Progenitor cell of endocrine pancreas (in vitro differentiated cells): ENCODE results near the gene SUGP2. TPM values are rescaled to one million over a fixed set of nuclear protein-coding genes. Genes with fewer than 3 reads are reported as not detected.

ENCODE experiments used
- DNase-seq: peaks from one replicate; pipeline ENCODE4 v3.0.0; 2021; ENCODE audit warnings: low spot score; ENCODE audit not compliant: unreplicated experiment
- H3K27ac Mint-ChIP-seq: 2 replicates; pipeline ENCODE4 v1.8.0; 2021; ENCODE audit warnings: mild to moderate bottlenecking, moderate library complexity, mixed read lengths
- H3K27me3 Mint-ChIP-seq: 2 replicates; pipeline ENCODE4 v1.8.0; 2021; ENCODE audit warnings: mixed read lengths
- H3K36me3 Mint-ChIP-seq: 2 replicates; pipeline ENCODE4 v1.8.0; 2022; ENCODE audit warnings: mixed read lengths; ENCODE audit not compliant: insufficient read depth
- H3K4me1 Mint-ChIP-seq: 2 replicates; pipeline ENCODE4 v1.8.0; 2021; ENCODE audit warnings: low read depth, mixed read lengths
- H3K4me3 Mint-ChIP-seq: 2 replicates; pipeline ENCODE4 v1.8.0; 2021; ENCODE audit warnings: low read depth, mild to moderate bottlenecking, moderate library complexity, mixed read lengths
- H3K9me3 Mint-ChIP-seq: 2 replicates; pipeline ENCODE4 v1.8.0; 2021; ENCODE audit warnings: low read depth, mixed read lengths
- CTCF ChIP-seq: fragments of 200-600 bp; sonication (generic); IDR thresholded peaks from one replicate; pipeline ENCODE4 v1.5.0; 2021; ENCODE audit warnings: antibody characterized with exemption, mild to moderate bottlenecking; ENCODE audit not compliant: unreplicated experiment
- total RNA-seq: library from RNA; stranded (reverse); gene quantifications from 2 replicates; pipeline ENCODE4 v1.2.1, GENCODE V29; 2021

The SUGP2 gene
- total RNA-seq, 1 donor from 2014 or later: 153 TPM

DNA sequence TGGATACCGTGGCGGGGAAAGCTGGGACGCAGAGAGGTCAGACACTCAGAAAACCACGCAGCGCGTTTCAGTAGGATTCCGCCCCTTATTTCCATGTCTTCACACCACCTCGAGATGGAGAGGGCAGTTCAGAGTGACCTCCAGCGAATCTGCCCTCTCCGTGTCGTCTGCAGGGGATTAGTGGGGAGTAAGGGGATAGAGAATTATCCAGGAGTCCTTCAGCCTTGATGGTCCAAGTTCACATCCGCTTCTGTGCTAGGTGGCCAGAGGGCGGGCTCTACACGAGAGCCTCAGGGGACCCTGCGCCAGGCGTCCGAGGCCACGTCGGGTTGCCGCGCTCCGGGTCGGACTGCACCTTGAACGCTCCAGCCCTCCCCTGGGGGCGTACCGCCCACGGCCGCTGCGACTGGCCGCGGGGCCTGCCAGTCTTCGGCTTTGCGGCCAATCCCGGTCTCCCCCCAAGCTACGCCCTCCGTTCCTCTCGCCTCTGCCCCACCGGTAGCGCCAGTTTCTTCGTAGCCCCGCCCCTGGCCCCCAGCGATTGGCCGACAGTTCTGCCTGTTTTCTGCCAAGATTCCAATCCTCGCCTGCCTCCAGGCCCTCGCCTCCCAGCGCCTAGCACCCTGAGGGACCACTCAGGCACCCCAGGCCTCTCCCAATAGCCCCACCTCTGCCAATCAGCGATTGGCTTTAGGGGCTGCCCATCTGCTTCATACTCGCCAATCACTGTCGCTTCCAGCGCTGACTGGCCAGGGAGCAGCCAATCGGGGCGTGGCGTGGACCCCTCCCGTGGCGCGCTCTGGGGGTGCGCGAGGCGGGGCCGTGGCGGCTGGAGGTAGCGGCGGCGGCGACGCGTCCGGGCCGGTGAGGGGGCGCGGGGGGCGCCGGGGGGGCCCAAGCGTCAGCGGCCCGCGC is 30.1 kb upstream of the SUGP2 start, which contains the start of gene SLC25A42:
SLC25A42 (plus strand) TSS at position 812 of the 915 bp plus-strand sequence. CDS start 32,131 bp downstream, outside the sequence.
- peaks cover 2% of the 10 kb centered on the region for H3K36me3 Mint-ChIP-seq
- peak within 1 kb of the TSS; percentile 74 for H3K4me3 Mint-ChIP-seq
- peak; percentile 99 for DNase-seq
- H3K9me3 Mint-ChIP-seq: no peaks in the 10 kb centered on the region
- peaks cover 10% of the 10 kb centered on the region for H3K27me3 Mint-ChIP-seq
- H3K27ac Mint-ChIP-seq: peak within 1 kb of the TSS; percentile 81
- H3K4me1 Mint-ChIP-seq: peaks cover 11% of the 10 kb centered on the region
- no peak for TF ChIP-seq CTCF

GRCh38 chr19:19062454-19063182 is 29.3 kb upstream of the SUGP2 start:
- TF ChIP-seq CTCF: no peak
- H3K36me3 Mint-ChIP-seq: peaks cover 2% of the 10 kb centered on the region
- H3K4me1 Mint-ChIP-seq: peaks cover 11% of the 10 kb centered on the region
- H3K27me3 Mint-ChIP-seq: peaks cover 10% of the 10 kb centered on the region
- DNase-seq: no peak
- H3K9me3 Mint-ChIP-seq: no peaks in the 10 kb centered on the region
- H3K4me3 Mint-ChIP-seq: peak overlapping the region; percentile 74
- peak overlapping the region; percentile 55 for H3K27ac Mint-ChIP-seq

DNA sequence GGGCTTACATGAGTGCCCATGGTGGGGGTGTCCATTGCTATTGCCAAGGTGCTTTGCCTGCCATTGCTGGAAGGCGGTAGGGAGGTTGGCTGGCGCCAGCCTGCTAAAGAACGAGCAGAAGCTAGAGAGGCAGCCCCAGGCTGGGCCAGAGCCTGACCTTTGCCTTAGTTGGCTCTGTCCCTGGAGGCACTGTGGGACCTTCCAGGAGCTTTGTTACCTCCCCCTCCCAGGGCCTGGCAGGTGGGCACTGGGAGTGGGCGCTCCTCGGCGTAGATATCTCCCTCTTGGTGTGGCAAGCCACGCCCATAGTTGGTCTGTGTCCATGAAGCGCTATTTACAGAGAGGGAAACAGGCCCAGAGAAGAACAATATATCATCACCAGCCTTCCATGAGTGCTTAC is 28.2 kb upstream of the SUGP2 start:
- no peak overlapping the region for H3K4me3 Mint-ChIP-seq

DNA sequence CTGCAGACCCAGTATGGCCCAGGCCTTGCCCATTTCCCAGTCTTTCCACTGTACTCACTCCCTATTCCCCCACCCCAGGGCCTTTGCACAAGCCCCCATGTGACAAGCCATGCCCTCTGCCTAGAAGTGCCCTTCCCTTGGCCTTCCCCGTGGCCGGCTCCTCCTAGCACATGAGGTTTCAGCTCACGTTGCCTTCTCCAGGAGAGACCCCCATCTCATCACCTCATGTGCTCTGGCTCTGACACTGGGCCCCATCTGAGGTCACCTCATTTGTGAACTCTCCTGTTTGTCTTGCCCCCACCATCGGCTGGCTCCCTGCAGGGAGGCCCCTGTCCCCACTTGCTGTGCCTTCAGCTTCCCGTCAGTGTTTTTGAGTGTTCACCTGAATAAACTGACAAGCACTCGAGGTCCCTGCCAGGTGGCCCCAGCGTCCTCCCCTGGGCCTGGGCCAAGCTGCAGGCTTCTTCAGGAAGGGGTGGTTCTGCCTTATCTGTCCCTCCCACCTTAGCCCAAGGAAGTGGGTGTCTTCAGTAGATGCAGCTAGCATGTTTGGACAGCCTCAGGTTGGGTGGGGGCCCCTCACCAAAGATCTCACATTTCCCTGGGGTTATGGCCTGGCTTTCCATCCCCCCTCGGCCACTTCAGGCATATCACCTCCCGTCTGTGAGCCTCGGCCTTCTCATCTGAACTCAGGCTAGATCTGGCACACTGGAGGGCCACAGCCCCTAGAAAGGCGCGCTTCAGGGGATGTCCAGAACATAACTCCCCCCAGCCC is 26.7 kb upstream of the SUGP2 start:
- no peak for DNase-seq
- peaks cover 11% of the 10 kb centered on the region for H3K4me1 Mint-ChIP-seq

More for the DNA sequence above, 28.2 kb upstream of the SUGP2 start:
- no peak for TF ChIP-seq CTCF
- Mint-ChIP-seq H3K9me3 (no peaks in the 10 kb centered on the region), H3K4me1 (peaks cover 11% of the 10 kb centered on the region), H3K36me3 (peaks cover 4% of the 10 kb centered on the region), H3K27ac (no peak overlapping the region), H3K27me3 (peaks cover 6% of the 10 kb centered on the region)
- DNase-seq: no peak

More for the DNA sequence above, 26.7 kb upstream of the SUGP2 start:
- Mint-ChIP-seq H3K9me3 (no peaks in the 10 kb centered on the region), H3K27ac (no peak overlapping the region), H3K27me3 (peaks cover 6% of the 10 kb centered on the region), H3K36me3 (peaks cover 4% of the 10 kb centered on the region), H3K4me3 (no peak overlapping the region)
- no peak for TF ChIP-seq CTCF
